Thymus (tissue), 11 donors: ENCODE measurements around the gene SYMPK. TPM values are rescaled to one million over a fixed set of nuclear protein-coding genes. Genes with fewer than 3 reads are reported as not detected.

ENCODE experiments used
- DNase-seq, 9 donors: peaks; one replicate each; pipeline ENCODE4 v3.0.0-alpha.2; 2013; ENCODE audit warnings: low spot score in 9 of 9, low read depth in 6 of 9, missing footprints in 1 of 9
- H3K27ac ChIP-seq, 2 donors: one replicate each; pipeline ENCODE4 v1.5.1; 2013; ENCODE audit warnings: control low read depth in 1 of 2, low read depth in 1 of 2, low read length in 1 of 2, mild to moderate bottlenecking in 1 of 2, moderate library complexity in 1 of 2
- H3K27me3 ChIP-seq, 2 donors: one replicate each; pipeline ENCODE4 v1.5.1; 2013; ENCODE audit warnings: low read length in 1 of 2; ENCODE audit not compliant: control insufficient read depth in 2 of 2, insufficient read depth in 1 of 2
- H3K36me3 ChIP-seq, 2 donors: one replicate each; pipeline ENCODE4 v1.5.1; 2013; ENCODE audit warnings: low read length in 1 of 2, mild to moderate bottlenecking in 1 of 2, moderate library complexity in 1 of 2; ENCODE audit not compliant: control insufficient read depth in 2 of 2, insufficient read depth in 2 of 2
- H3K4me1 ChIP-seq, 2 donors: one replicate each; pipeline ENCODE4 v1.5.1; 2013; ENCODE audit warnings: low read length in 2 of 2; ENCODE audit not compliant: control insufficient read depth in 2 of 2, insufficient read depth in 2 of 2
- H3K4me3 ChIP-seq, 2 donors: one replicate each; pipeline ENCODE4 v1.5.1; 2013; ENCODE audit warnings: low read length in 2 of 2, control low read depth in 1 of 2, mild to moderate bottlenecking in 1 of 2
- H3K9me3 ChIP-seq, 2 donors: one replicate each; pipeline ENCODE4 v1.5.1; 2013; ENCODE audit warnings: low read length in 1 of 2, mild to moderate bottlenecking in 1 of 2; ENCODE audit not compliant: control insufficient read depth in 2 of 2, insufficient read depth in 1 of 2
- WGBS: extraction: QIAGEN DNeasy Blood & Tissue Kit; methylation state at CpG from one replicate; pipeline ENCODE4 v1.1.7; 2013; 5-methylcytosine and 5-hydroxymethylcytosine counted together
- polyA plus RNA-seq: library from polyadenylated mRNA; stranded (reverse); fragments of 200-250 nt; gene quantifications from one replicate; pipeline ENCODE4 v1.2.3, GENCODE V29; 2013
- total RNA-seq: library from RNA; stranded (reverse); fragments of 120-200 nt; gene quantifications from one replicate; pipeline ENCODE4 v1.2.4, GENCODE V29; 2013
- donor health status: healthy.

Gene SYMPK
- total and polyA plus RNA-seq, 2 donors: 24.5 to 151 TPM

DNA sequence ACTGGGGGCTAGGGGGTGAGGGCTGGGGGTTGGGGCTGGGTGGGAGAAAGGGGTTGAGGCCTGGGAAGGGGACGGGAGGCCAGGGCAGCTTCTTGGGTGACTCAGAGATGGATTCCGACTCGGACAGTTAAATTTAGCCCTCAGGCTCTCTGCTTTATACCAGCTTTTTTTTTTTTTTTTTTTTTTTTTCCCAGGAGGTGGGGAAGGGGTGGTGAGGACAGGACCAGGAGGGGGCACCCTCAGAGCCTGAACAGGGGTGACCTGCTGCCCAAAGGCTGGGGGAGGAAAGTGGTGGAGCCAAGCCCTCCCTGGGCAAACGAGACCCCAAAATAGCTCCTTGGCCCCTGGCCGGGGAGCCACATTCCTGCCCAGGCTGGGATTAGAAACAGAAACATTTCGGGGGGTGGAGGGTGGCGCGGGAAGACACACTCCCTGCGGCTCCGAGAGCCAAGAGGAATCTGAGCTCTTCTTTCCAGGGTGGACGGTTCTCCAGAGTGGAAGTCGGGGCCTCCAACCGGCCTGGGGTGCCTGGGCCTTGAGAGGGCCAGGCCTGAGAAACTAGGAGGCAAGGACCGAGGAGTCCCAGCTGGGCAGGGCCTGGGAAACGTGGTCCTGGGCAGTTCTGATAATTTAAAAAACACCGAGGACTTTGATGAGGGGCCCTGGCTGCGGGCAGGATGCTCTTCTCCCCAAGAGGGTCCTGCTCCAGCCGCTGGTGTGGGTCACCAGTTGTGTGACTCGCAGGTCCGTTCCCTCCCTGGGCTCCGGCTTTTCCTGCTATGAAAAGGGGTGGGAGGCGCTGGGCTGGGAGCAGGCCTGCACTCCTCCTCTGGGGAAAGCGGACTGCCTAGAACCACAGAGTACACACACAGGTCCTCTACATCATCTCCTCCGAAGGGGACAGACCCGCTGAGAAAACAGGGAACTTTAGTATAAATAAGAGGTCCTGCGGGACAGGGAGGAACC is 79.8 kb downstream of the SYMPK start:
- H3K27me3 ChIP-seq: peaks cover 2 to 72% of the 10 kb centered on the region in 2 donors
- no peak for DNase-seq
- WGBS: 90% methylated on average over 26 of the region's 26 CpGs
- H3K4me1 ChIP-seq: peaks cover 11 to 16% of the 10 kb centered on the region in 2 donors
- H3K9me3 ChIP-seq: peaks cover 0 to 4% of the 10 kb centered on the region in 2 donors
- H3K36me3 ChIP-seq: peaks cover 28 to 37% of the 10 kb centered on the region in 2 donors
- no peak overlapping the region for H3K4me3 ChIP-seq
- H3K27ac ChIP-seq: no peak overlapping the region

DNA sequence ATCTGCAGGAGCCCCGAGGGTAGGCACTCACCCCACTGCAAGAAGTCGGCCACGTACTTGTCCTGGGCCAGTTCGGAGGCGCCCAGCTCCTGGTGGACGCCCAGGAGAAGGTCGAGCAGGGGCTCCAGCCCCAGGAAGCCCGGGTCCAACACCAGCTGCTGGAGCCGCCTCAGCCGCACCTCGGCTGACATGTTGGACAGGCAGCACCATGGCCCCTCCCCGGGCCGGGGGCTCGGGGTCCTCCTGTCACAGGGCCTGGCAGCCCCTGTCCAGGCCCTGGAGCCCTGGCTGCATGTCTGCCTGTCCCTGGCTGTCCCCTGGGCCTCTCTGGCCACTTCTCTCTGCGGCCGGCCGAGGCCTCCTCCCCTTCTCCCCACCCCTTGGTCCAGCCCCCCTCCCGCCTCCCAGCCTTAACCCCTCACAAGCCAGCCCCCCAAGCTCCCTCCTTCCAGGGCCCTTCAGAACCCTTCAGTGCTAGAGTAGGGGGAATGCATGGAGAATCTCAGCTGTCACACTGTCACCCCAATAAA is 80.7 kb downstream of the SYMPK start, which contains the start of gene DMPK:
Gene DMPK (minus strand): TSS at position 329 of the 530 bp plus-strand sequence. CDS start 138 bp downstream, at position 191.
- H3K27ac ChIP-seq: no peak within 1 kb of the TSS
- no peak within 1 kb of the TSS for H3K4me3 ChIP-seq
- H3K4me1 ChIP-seq: peaks cover 11 to 16% of the 10 kb centered on the region in 2 donors
- peaks cover 30 to 38% of the 10 kb centered on the region in 2 donors for H3K36me3 ChIP-seq
- H3K9me3 ChIP-seq: peaks cover 0 to 4% of the 10 kb centered on the region in 2 donors
- DNase-seq: no peak
- WGBS: 67% methylated on average over 18 of the region's 18 CpGs
- H3K27me3 ChIP-seq: peaks cover 2 to 76% of the 10 kb centered on the region in 2 donors

DNA sequence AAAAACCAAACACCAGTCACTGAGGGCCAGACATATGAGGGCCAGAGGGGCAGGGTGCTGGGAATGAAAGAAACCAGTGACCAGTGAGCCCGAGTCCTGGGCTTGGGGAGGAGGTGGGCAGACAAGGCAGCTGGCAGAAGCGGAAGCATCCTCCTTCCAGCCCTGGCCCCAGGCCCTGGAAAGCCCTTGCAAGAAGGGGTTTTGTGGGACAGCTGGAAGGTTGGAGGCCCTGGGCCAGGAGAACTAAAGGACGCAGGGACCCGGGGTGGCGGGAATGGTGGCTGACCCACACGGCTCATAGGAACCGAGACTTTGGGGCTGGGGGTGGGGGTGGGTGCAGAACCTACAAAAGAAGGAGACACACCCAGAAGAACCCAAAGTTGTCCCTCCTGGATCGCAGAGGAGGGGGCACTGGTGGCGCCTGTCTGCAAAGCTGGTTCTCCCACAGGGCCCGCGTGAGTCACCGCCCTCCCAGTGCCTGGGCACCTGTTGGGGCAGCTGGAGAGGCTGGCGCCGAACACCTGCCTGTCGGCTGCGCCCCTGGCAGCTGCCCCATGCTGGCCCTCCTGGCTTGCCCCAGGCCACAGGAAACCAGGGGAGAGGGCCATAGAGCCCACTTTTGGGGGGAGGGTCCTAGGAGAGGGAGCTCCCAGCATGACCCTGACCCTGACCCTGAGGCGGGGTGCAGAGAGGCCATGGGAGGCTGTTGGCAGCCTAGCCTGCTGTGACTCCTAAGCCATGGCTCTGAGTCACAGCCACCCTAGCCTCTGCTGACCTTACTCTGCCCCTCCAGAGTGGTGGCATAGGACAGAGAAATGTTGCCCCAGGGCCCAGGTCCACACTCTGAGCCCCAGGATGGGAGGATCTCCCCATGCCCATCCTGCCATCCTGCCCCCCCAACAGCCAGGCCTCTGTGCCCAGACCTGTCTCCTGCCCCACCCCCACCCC is 81.5 kb downstream of the SYMPK start:
- Histone ChIP-seq H3K36me3 (peaks cover 29 to 37% of the 10 kb centered on the region in 2 donors), H3K4me3 (no peak overlapping the region), H3K9me3 (peaks cover 0 to 4% of the 10 kb centered on the region in 2 donors), H3K4me1 (peaks cover 11 to 16% of the 10 kb centered on the region in 2 donors), H3K27me3 (peaks cover 2 to 70% of the 10 kb centered on the region in 2 donors), H3K27ac (no peak overlapping the region)
- no peak for DNase-seq
- WGBS: 84% methylated on average over 17 of the region's 17 CpGs

DNA sequence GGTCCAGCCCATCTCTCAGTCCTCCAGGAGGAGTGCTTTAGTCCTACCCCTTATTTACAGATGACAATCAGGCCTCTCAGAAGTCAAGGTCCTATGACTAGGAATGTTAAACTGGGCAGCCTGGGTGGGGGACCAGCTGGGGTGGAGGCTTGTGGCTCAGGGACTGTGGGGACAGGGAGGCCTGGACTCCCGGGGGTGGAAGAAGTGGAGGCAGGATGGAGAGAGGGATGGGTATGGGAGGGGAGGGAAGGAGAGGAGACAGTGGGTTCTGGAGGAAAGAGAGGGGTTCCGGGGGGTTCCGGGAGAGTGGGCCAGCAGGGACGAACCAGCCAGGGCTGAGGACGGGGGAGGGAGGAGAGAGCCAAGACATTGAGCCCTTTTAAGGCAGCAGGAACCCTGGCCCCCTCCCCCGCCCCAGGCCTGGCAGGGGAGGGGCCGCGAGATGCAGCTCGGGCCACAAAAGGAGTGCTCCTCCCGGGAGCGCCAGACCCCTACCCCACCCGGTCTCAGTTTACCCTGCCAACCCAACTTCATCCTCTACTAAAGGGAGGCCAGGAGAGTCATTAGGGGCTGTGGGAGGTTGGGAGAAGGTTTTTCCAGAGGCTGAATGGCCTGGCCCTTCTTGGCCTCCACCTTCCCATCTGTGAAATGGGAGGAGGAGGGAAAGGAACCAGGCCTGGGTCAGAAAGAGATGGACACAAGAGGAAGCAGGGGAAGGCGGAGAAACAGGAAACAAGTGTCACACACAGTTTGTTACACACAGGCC is 82.3 kb downstream of the SYMPK start:
- no peak for DNase-seq
- no peak overlapping the region for H3K4me3 ChIP-seq
- H3K36me3 ChIP-seq: peaks cover 22 to 29% of the 10 kb centered on the region in 2 donors
- peaks cover 0 to 4% of the 10 kb centered on the region in 2 donors for H3K9me3 ChIP-seq
- peaks cover 11 to 16% of the 10 kb centered on the region in 2 donors for H3K4me1 ChIP-seq
- peaks cover 2 to 68% of the 10 kb centered on the region in 2 donors for H3K27me3 ChIP-seq
- WGBS: 51% methylated on average over 13 of the region's 13 CpGs
- no peak overlapping the region for H3K27ac ChIP-seq

DNA sequence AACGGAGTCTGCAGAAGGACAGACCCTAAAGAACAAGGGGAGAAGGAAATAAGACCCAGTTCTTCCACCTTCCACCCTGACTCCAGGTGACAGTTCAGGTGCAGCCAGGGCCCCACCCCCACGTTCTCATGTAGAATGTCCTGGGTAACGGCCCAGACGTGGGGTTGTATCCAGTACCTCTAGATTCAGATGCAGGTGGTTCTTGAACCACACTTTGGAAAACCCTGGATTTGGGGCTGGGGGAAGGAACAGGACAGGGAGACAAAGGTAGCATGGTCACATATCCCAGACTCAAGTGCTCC is 82.8 kb downstream of the SYMPK start:
- Histone ChIP-seq H3K27ac (no peak overlapping the region), H3K36me3 (peaks cover 17 to 24% of the 10 kb centered on the region in 2 donors), H3K27me3 (peaks cover 2 to 64% of the 10 kb centered on the region in 2 donors), H3K4me3 (no peak overlapping the region), H3K9me3 (peaks cover 0 to 4% of the 10 kb centered on the region in 2 donors), H3K4me1 (peaks cover 11 to 16% of the 10 kb centered on the region in 2 donors)
- DNase-seq: no peak
- WGBS: 37% methylated on average over 4 of the region's 4 CpGs

DNA sequence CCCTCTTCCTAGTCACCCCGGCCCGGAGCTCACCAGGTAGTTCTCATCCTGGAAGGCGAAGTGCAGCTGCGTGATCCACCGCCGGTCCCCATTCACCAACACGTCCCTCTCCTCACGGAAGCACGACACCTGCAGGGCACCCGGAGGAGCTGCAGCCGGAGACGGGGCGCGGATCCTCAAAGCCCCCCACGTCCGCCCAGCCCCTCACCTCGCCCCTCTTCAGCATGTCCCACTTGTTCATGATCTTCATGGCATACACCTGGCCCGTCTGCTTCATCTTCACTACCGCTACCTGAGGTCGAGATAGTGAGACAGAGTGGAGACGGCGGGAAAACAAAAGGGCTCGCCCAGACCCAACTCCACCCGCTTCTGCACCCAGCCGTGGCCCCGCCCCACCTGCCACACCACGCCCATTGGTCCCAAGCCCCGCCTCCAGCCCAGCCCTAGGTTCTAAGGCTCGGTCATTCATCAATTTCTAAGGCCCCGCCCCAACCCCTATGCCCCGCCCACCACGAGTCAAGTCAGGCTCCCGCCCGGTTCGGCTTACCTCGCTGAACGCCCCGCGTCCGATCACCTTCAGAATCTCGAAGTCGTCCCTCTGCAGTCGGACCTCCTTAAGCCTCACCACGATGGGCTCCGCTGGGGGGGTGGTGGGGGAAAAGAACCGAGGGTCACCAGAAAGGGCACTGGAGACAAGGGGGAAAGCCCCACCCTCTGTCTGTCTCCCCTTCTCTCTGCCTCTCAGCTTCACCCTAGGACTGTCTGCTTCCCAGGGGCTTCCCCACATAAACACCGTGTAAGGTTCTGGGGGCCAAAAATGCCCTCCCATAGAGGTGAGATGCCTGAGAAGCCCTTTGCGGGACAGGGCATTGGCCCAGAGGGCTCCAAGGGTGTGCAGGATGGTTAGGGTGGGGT is 83.5 kb downstream of the SYMPK start:
- Histone ChIP-seq H3K27me3 (peaks cover 2 to 60% of the 10 kb centered on the region in 2 donors), H3K4me3 (peak overlapping the region; percentile 7 to 32), H3K9me3 (peaks cover 0 to 4% of the 10 kb centered on the region in 2 donors), H3K36me3 (peaks cover 15 to 19% of the 10 kb centered on the region in 2 donors), H3K27ac (no peak overlapping the region), H3K4me1 (peaks cover 11 to 16% of the 10 kb centered on the region in 2 donors)
- peak in 6 of 9 donors; percentile 45 to 77 (median 60) for DNase-seq
- WGBS: 7% methylated on average over 48 of the region's 48 CpGs

DNA sequence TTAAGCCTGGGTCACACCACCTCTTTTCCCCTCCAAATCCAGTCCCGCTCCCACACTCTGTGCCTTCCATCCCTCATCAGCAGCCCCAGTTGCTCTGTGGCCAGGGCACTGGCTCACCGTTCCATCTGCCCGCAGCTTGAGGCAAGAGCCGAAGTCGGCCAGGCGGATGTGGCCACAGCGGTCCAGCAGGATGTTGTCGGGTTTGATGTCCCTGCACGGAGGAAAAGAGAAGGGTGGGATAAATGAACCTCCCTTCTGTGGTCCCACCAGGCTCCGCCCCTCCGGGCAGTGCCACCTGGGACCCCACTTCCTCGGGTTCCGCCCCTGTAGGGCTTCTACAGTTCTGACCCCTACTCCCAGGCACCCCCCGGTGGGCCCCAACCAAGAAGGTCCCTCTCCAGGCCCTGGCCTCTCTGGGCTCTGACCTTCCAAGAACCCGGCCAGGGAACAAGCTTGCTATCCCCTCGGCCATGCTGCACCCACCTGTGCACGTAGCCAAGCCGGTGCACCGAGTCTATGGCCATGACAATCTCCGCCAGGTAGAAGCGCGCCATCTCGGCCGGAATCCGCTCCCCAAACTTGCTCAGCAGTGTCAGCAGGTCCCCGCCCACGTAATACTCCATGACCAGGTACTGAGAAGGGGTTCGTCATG is 84.8 kb downstream of the SYMPK start:
- 97% methylated on average over 28 of the region's 28 CpGs for WGBS
- peaks cover 0 to 4% of the 10 kb centered on the region in 2 donors for H3K9me3 ChIP-seq
- H3K4me3 ChIP-seq: no peak overlapping the region
- H3K36me3 ChIP-seq: peaks cover 15% of the 10 kb centered on the region in 2 donors
- no peak overlapping the region for H3K27ac ChIP-seq
- peaks cover 2 to 52% of the 10 kb centered on the region in 2 donors for H3K27me3 ChIP-seq
- H3K4me1 ChIP-seq: peaks cover 11 to 21% of the 10 kb centered on the region in 2 donors
- no peak for DNase-seq
